Measurements from ENCODE around the gene PPP3CA.
"Not testable (repeated sequence)": the region's sequence is repeated elsewhere in the genome, so short reads cannot be mapped to it uniquely, and the experiment has no call there.

Gene PPP3CA

DNA sequence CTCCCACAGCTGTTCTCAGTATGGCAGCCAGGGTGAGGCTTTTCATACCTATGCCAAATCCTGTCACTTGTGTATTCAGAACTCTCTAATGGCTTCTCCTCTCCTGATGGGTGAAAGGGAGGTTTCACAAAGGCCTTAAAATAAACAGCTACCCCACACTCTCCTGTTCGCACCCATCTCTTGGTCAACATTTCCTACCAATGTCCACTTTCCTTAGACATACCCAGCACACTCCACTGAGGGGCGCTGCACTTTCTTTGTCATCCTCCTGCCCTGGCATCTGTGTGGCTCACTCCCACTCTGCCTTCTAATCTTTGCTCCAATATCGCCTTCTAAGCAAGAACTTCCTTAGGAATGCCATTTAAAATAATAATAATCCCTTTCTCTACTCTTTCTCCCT lies 313.3 kb downstream of the PPP3CA start:
- DNase-seq: no peak

DNA sequence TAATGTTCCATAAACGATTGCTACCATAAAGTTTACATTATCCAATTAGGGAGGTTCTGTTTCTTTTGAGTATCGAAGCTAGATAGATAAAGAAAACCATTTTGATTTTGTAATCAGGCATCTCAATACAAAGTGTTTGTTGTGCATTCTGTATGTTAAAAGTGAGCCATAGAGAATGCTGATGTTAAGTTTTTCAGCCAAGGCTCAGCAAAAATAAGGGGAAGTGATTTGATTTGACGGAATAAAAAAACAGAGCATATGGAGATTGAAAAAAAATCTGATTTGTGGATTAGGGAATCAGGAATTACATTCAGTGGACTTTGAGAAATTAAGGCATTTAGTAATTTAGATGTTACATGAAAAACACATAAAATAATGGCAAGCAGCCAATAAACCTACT lies 314.8 kb downstream of the PPP3CA start:
- DNase-seq: no peak

- no peak for DNase-seq
These were observed 315.4 kb downstream of the PPP3CA start for GRCh38 chr4:101031971-101032370.

DNA sequence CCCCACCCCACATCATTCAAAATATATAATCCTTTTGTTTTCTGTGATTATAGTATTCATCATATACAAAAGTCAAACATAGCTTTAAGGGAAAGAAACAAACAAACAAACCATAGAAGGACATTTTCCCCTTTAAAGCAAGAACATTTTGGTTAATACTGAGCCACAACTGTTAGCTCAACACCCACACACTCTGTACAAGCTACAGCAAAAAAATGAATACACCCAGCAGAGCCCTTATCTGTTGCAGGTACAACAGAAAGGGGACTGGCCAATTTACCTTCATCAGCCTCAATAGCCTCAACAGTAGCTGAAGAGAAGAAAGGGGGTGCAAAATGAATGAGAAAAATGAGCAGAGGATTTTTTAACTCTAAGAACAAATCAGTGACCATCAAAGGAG lies 318.4 kb downstream of the PPP3CA start:
- DNase-seq: no peak

GRCh38 chr4:101027721-101028120 lies 319.6 kb downstream of the PPP3CA start:
- DNase-seq: no peak

DNA sequence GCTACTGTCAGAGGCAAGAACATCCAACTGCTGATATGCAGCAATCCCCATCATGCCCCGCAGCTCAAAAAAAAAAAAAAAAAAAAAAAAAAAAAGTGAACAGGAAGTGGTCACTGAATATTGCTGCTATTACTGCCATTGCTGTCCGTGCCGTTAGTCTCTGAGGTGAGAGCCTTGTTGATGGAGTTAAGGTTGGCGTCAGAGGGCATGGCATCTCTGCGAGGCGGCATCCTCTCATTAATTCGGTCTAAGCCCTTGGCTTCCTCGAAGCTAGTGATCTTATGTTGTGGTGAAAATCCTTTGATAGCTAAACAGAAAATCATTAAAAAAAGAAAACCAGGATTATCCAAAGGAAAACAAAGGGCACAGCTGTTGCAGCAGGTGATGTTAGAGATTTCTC lies 321.6 kb downstream of the PPP3CA start:
- no peak for DNase-seq

- no peak for DNase-seq
These were observed 324.9 kb downstream of the PPP3CA start for GRCh38 chr4:101022151-101023024.

DNA sequence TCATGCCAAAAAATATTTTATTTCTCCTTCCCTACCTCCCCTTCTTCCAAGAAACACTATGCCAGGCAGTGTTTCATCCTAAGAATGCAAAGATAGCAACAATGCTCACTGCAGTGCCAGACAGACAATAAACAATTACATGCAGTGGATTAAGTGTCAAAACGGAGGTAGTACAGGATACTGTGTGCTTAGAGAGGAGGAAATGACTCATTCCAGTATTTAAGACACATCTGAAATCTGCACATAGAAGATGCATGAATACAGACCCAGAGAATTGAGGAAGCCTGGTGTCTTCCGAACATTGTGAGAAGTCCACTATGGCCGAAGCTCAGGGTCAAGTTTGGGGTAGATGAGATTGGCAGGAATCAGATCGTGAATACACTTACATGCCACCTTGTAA lies 326.4 kb downstream of the PPP3CA start:
- no peak for DNase-seq

DNA sequence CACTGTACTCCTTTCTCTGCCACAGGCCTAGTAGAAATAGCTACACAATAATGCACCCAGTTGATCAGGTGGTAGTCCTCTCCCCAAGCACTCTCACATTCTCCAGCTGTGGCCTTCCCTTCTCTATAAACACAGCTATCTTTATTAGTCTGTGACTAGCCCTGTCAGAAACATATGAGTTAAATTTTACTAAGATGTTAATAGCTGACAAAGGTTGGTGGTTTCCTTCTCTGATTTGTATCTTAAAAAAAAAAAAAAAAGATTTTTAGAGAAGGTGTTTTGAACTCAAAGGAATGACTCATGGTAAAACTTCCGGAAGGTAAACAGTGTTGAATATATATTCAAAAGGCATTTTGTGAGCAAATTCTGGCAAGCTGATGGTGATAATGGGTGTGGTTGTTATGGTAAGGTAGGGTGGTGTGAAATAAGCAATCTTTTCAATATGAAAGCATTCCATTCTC lies 327.4 kb downstream of the PPP3CA start:
- no peak for DNase-seq

DNA sequence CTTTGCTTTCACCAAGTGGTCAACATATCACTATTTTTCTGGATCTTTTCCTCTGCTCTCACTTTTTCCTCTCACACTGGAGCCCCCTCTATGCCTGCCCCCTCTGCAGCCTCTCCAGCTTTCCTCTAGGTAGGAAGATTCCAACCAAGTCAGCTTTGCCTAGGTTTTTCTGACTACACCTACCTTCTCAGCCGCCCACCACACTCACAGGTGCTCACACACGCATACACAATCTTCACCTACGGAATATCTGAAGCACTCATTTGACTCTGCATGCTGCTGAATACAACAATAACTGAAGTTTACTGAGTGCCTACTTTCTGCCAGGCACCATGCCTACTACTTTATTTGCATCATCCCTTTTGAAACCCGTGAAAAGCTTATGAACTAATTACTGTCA lies 328.0 kb downstream of the PPP3CA start:
- no peak for DNase-seq

DNA sequence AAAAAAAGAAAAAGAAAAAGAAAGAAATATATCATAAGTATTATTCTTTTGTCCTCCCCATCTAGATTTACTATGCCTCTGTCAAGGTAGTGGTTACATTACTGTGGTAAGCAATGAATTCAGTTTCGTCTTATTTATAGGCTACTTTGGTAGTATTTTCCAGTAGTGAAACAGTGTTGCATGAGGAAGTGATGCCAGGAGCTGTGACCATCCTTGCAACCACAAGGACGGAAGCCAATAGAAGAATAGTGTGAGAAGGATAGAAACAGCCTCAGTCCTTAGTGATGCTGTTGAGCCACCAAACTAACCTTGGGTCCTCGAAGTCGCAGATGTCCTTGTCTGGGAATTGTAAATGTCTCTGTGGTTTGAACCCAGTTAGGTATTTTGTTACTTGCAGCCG lies 328.5 kb downstream of the PPP3CA start:
- DNase-seq: no peak

DNA sequence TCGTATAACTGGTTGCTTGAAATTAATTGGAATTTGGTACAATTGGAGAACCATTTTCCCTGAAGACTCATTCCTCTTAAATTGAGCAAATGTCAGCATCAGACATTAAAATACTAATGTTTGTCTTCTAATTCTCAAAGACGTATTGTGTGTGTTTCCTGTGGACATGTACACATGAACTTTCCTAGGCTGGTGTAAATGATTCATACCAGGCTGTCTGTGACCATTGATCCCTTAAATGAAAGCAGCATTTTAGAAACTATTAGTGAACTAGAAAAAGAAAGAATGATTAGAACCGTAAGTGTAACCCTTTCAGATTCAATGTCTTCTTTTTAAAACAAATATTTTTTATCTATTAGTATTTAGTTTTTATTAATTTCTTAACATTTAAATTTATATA lies 332.9 kb downstream of the PPP3CA start:
- no peak for DNase-seq

DNA sequence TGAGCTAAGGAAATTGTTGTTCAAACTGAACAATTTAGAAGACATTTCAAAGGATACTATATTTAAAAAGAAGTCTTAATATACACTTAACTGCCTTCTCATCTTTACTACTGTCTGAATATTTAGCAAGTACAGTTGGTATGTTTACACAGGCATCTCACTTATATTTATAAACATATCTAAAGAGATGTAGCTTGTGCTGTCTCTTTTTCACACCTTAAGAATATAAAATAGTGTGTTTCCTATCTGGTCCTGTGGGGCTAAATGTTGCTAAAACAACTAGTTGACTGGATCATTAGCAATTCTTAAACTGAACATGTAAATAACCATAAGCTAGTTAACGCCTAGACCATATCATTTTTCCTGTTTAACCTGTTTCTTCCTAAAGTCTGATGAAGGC lies 336.3 kb downstream of the PPP3CA start:
- DNase-seq: no peak

DNA sequence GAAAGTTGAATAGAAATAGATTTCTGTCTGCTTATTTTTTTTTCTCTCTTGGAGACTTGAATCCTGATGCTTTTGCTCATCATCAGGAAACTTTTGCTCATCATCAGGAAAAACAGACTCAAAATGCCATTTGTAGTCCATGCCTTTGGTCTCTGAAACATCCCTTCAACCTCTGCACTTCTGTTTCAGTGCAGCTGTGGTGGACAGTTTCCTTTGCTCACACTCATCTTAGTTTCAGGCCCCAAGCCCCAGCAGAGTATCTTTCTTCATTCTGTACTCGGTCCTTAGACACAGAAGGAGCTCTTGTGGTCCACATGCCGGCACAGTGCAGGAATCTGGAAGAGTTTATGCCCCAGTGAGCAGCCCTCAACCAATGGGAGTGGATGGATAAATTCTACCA lies 337.9 kb downstream of the PPP3CA start:
- DNase-seq: no peak

DNA sequence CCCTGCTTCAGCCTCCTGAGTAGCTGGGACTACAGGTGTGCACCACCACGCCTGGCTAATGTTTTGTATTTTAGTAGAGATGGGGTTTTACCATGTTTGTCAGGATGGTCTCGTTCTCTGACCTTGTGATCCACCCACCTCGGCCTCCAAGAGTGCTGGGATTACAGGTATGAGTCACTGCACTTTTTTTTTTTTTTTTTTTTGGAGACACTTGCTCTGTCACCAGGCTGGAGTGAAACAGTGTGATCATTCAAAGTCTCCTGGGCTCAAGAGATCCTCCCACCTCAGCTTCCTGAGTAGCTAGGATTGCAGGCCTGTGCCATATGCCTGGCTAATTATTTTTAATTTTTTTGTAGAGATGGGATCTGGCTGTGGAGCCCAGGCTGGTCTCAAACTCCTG lies 338.8 kb downstream of the PPP3CA start:
- DNase-seq: no peak

GRCh38 chr4:101005659-101006058 lies 341.7 kb downstream of the PPP3CA start:
- no peak for DNase-seq

DNA sequence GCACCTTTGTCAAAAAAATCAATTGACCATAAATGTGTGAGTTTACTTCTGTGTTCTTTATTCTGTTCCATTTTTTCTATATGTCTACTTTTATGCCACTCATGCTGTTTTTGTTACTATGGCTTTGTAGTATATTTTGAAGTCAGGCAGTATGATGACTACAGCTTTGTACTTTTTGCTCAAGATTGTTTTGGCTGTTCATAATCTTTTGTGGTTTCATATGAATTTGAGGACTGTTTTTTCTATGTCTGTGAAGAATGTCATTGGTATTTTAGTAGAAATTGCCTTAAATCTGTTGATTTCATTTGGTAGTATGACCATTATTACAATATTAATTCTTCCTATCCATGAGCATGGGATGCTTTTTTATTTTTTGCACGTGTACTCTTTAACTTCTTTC lies 346.8 kb downstream of the PPP3CA start:
- no peak for DNase-seq

DNA sequence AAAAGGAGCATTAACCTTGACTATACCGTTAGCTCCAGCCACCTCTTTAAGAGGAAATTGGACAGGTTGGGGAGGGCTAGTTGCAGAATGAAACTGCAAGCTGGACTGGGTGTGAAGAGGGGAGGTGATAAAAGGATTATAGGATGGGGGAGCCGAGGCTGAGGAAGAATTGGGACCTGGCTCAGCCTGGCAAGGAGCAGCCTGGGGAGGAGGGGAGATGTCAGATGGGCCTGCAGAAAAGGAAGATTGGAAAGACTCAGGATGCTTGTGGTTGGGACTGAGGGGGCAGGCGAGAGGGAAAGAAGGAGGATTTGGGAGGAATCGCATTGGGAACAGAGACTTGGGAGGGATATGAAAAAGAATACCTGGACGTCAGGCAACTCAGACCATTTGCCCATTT lies 351.7 kb downstream of the PPP3CA start:
- DNase-seq: no peak

GRCh38 chr4:100995002-100995401 lies 352.3 kb downstream of the PPP3CA start:
- DNase-seq: not testable (repeated sequence)

DNA sequence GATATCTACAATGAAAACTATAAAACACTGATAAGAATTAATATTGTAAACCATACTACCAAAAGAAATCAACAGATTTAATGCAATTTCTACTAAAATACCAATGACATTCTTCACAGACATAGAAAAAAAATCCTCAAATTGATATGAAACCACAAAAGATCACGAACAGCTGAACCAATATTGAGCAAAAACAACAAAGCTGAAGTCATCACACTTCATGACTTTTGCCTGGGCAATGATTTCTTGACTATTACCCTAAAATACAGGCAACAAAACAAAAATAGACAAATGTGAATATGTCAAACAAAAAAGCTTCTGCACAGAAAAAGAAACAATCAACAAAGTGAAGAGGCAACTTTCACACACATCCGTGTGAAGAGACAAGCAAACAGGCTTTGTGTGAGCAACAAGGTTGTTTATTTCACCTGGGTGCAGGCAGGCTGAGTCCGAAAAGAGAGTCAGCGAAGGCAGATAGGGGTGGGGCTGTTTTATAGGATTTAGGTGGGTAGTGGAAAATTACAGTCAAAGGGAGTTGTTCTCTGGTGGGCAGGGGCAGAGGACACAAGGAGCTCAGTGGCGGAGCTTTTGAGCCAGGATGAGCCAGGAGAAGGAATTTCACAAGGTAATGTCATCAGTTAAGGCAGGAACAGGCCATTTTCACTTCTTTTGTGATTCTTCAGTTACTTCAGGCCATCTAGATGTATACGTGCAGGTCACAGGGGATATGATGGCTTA lies 355.8 kb downstream of the PPP3CA start:
- not testable (repeated sequence) for DNase-seq

GRCh38 chr4:100989401-100989800 lies 357.9 kb downstream of the PPP3CA start:
- peak; percentile 8 for DNase-seq

- no peak for DNase-seq
These were observed 358.4 kb downstream of the PPP3CA start for GRCh38 chr4:100988876-100989275.

DNA sequence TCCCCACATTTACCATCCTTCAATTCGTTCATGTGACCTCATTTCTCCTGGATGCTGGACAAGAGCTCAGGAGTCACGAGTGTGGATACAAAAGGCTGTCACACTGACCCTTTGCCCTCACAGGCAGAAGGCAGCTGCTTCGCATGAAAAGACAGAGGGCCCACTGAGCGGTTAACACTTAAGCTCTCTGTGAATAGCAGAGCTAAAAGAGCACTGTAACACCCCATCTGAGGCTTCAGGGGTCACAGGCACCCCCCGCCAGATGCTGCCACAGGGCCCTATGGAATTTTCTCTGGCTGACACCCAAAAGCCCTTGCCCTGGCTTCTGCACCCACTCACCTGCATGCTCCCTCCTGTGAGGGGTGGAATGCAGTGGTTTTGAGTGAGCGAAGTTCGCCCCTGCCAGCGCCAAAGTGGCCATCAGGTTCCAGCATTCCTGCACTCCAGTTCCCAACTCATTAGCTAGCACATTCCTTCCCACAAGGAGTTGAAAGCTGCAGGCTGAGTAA lies 360.9 kb downstream of the PPP3CA start:
- no peak for DNase-seq

GRCh38 chr4:100985576-100985975 lies 361.8 kb downstream of the PPP3CA start:
- no peak for DNase-seq
